Bronchial epithelial cell (primary cell): ENCODE measurements around the gene TGFBR2. TPM values are rescaled to one million over a fixed set of nuclear protein-coding genes. Genes with fewer than 3 reads are reported as not detected.

Experiments
- DNase-seq: peaks from one replicate; pipeline ENCODE4 v3.0.0-alpha.2; 2010; ENCODE audit warnings: low read depth
- FAIRE-seq: peaks from 2 replicates; lab custom pipeline; 2011; peaks lifted over from hg19 to GRCh38; lab: Jason Lieb, UNC
- H3K27me3 ChIP-seq: 2 replicates; pipeline ENCODE4 v1.5.1; 2011; ENCODE audit warnings: low read length; ENCODE audit not compliant: control insufficient read depth, insufficient read depth
- H3K36me3 ChIP-seq: 2 replicates; pipeline ENCODE4 v1.5.1; 2011; ENCODE audit warnings: low read length; ENCODE audit not compliant: control insufficient read depth, insufficient read depth
- H3K4me3 ChIP-seq: 2 replicates; pipeline ENCODE4 v1.5.1; 2011; ENCODE audit warnings: mild to moderate bottlenecking, low read depth, low read length, control low read depth
- CTCF ChIP-seq: IDR thresholded peaks from 2 replicates; pipeline ENCODE4 v1.5.1; 2011; ENCODE audit warnings: mild to moderate bottlenecking, moderate library complexity, low read length, control low read depth, inconsistent platforms; ENCODE audit not compliant: insufficient read depth, severe bottlenecking
- total RNA-seq: library from RNA; depleted of rRNA; stranded (reverse); fragments of >200 nt; gene quantifications from 2 replicates; pipeline ENCODE4 v1.2.1, GENCODE V29; 2014

Gene TGFBR2
- total RNA-seq, 1 donor from 2014 or later = 25.5 TPM

GRCh38 chr3:30712991-30713390, 106.6 kb downstream of the TGFBR2 start:
- FAIRE-seq (no peak), DNase-seq (no peak)
- no peak for TF ChIP-seq CTCF
- Histone ChIP-seq H3K36me3 (no peaks in the 10 kb centered on the region), H3K4me3 (no peak overlapping the region), H3K27me3 (no peaks in the 10 kb centered on the region)

- H3K27me3 ChIP-seq = no peaks in the 10 kb centered on the region
- H3K36me3 ChIP-seq = no peaks in the 10 kb centered on the region
- FAIRE-seq (no peak), DNase-seq (peak; percentile 7)
- no peak for TF ChIP-seq CTCF
- H3K4me3 ChIP-seq = no peak overlapping the region
Measured at GRCh38 chr3:30713885-30714503, 107.6 kb downstream of the TGFBR2 start.

GRCh38 chr3:30719536-30719935, 113.1 kb downstream of the TGFBR2 start:
- Histone ChIP-seq H3K36me3 (no peaks in the 10 kb centered on the region), H3K27me3 (no peaks in the 10 kb centered on the region), H3K4me3 (no peak overlapping the region)
- no peak for TF ChIP-seq CTCF
- no peak for DNase-seq
- FAIRE-seq = no peak

- Histone ChIP-seq H3K36me3 (no peaks in the 10 kb centered on the region), H3K4me3 (no peak overlapping the region), H3K27me3 (no peaks in the 10 kb centered on the region)
- FAIRE-seq (peak; percentile 32), DNase-seq (peak; percentile 96)
- no peak for TF ChIP-seq CTCF
Measured at GRCh38 chr3:30720586-30721313, 114.3 kb downstream of the TGFBR2 start.

- no peaks in the 10 kb centered on the region for H3K36me3 ChIP-seq
- no peak for DNase-seq
- no peak for FAIRE-seq
- TF ChIP-seq CTCF = no peak
- no peak overlapping the region for H3K4me3 ChIP-seq
- no peaks in the 10 kb centered on the region for H3K27me3 ChIP-seq
Measured at GRCh38 chr3:30721314-30721634, 114.9 kb downstream of the TGFBR2 start.
